Choroid plexus epithelial cell (primary cell): ENCODE measurements around the gene PLD2.
A peak's percentile ranks its signal among the peaks of the same experiment; 100 is the strongest.

Experiments
- DNase-seq: peaks from one replicate; pipeline ENCODE4 v3.0.0-alpha.2; 2010; ENCODE audit warnings: low read depth
- H3K4me3 ChIP-seq: 2 replicates; pipeline ENCODE4 v1.5.1; 2011; ENCODE audit warnings: low read depth, mild to moderate bottlenecking, control low read depth, low read length, moderate library complexity
- TF ChIP-seq, protein P1 (sequence below): conservative IDR thresholded peaks from 2 replicates; pipeline ENCODE4 v1.5.1; 2011; ENCODE audit warnings: low read depth, mild to moderate bottlenecking, control low read depth, inconsistent platforms, low read length, moderate library complexity

The PLD2 gene

DNA sequence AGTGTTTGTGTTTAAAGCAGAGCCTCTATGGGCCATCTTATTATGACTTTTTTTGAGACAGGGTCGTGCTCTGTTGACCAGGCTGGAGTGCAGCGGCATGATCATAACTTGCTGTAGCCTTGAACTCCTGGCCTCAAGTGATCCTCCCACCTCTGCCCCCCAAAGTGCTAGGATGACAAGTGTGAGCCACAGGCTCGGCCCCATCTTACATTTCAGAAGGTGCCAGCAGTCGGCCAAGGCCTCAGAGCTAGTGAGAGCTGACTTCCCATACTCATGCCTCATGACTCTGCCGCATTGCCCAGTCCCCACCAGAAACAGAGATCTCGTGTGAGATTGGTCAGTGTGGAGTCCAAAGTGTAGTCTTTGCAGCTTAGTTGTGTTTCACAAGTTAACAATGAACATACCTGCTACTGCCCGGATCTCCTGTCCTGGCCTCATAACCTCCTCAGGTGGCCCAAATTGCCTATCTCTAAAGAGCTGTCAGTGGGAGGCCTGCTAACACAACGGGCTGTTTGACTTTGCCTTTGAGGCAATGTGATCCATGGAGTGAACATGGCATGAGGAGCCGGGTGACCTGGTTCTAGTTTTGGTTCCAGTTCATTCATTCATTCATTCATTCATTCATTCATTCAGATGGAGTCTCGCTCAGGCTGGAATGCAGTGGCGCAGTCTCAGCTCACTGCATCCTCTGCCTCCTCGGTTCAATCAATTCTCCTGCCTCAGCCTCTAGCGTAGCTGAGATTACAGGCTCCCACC is 39.9 kb downstream of the PLD2 start:
- H3K4me3 ChIP-seq: no peak overlapping the region

GRCh38 chr17:4849011-4849536 is 42.1 kb downstream of the PLD2 start:
- TF ChIP-seq, protein P1, sequence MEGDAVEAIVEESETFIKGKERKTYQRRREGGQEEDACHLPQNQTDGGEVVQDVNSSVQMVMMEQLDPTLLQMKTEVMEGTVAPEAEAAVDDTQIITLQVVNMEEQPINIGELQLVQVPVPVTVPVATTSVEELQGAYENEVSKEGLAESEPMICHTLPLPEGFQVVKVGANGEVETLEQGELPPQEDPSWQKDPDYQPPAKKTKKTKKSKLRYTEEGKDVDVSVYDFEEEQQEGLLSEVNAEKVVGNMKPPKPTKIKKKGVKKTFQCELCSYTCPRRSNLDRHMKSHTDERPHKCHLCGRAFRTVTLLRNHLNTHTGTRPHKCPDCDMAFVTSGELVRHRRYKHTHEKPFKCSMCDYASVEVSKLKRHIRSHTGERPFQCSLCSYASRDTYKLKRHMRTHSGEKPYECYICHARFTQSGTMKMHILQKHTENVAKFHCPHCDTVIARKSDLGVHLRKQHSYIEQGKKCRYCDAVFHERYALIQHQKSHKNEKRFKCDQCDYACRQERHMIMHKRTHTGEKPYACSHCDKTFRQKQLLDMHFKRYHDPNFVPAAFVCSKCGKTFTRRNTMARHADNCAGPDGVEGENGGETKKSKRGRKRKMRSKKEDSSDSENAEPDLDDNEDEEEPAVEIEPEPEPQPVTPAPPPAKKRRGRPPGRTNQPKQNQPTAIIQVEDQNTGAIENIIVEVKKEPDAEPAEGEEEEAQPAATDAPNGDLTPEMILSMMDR: no peak
- H3K4me3 ChIP-seq: no peak overlapping the region
- no peak for DNase-seq

More for the DNA sequence above, 39.9 kb downstream of the PLD2 start:
- TF ChIP-seq, protein P1: no peak
- DNase-seq: no peak

- H3K4me3 ChIP-seq: no peak overlapping the region
- TF ChIP-seq, protein P1: no peak
- no peak for DNase-seq
Observed at GRCh38 chr17:4850246-4850645, 43.3 kb downstream of the PLD2 start.

GRCh38 chr17:4851084-4851483 is 44.1 kb downstream of the PLD2 start:
- TF ChIP-seq, protein P1: no peak
- H3K4me3 ChIP-seq: no peak overlapping the region
- no peak for DNase-seq

- H3K4me3 ChIP-seq: no peak overlapping the region
- TF ChIP-seq, protein P1: peak; percentile 12
- DNase-seq: peak; percentile 74
Observed at GRCh38 chr17:4852567-4853207, 45.7 kb downstream of the PLD2 start.

GRCh38 chr17:4853208-4853671 is 46.3 kb downstream of the PLD2 start:
- TF ChIP-seq, protein P1: no peak
- no peak overlapping the region for H3K4me3 ChIP-seq
- no peak for DNase-seq
